Activated CD4-positive, alpha-beta T cell treated with anti-CD3 and anti-CD28 coated beads, Interleukin-10, Interleukin-2, amounts not matched to agents 100 ng/mL and 50 ng/mL, durations not matched to agents 16 hours and 8 hours (primary cell): ENCODE measurements around the gene GH1.
A peak's percentile ranks its signal among the peaks of the same experiment; 100 is the strongest.
"Not testable (repeated sequence)": the region's sequence is repeated elsewhere in the genome, so short reads cannot be mapped to it uniquely, and the experiment has no call there.

ENCODE experiments used
- DNase-seq: peaks from one replicate; pipeline ENCODE4 v3.0.0-alpha.2; 2020

The GH1 gene

GRCh38 chr17:63894021-63894420 is 24.6 kb downstream of the GH1 start:
- DNase-seq, result not testable (repeated sequence)

GRCh38 chr17:63892316-63893037 is 26.2 kb downstream of the GH1 start:
- DNase-seq, result not testable (repeated sequence)

DNA sequence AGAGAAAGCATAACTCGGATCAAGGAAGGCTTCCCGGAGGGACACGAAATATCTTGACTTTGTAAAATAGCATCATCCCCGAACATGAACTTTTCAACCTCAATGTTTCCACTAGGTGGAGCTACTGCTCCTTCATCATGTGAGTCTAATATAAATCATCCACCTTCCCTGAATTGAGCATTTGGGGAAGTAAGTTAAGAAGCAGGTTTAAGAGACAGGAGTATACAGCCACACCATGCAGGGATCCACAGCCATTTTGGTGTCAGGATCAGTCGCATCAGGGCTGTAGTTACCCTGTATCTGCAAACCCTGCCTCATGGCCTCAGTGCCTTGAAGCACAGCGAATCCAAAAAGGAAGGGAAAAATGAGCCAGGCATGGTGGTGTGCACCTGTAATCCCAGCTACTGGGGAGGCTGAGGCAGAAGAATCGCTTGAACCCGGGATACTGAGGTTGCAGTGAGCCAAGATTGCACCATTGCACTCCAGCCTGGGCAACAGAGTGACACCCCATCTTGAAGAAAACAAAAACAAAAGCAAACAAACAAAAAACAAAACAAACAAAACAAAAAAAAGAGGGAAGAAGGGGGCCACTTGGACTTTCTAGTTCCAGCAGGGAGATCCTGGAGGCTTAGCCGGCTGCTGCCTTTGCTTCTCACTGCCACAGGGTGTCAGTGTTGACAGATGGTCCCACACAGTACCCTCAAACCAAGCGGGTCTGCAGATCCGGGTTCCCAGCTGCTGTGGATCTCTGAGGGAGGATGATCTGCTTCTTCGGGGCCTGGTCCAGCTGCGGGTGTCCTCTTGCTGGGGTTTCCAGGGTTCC is 29.4 kb downstream of the GH1 start:
- peak; percentile 45 for DNase-seq

DNA sequence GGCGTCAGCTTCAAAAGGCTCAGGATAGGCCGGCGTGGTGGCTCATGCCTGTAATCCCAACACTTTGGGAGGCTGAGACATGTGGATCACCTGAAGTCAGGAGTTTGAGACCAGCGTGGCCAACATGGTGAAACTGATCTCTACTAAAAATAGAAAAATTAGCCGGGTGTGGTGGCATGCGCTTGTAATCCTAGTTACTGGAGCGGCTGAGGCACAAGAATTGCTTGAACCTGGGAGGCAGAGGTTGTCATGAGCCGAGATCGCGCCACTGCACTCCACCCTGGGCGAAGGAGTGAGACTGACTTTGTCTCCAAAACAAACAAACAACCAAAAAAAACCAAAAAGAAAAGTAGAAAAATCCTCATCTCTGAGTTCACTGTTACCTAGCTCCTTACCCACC is 33.5 kb downstream of the GH1 start:
- not testable (repeated sequence) for DNase-seq

DNA sequence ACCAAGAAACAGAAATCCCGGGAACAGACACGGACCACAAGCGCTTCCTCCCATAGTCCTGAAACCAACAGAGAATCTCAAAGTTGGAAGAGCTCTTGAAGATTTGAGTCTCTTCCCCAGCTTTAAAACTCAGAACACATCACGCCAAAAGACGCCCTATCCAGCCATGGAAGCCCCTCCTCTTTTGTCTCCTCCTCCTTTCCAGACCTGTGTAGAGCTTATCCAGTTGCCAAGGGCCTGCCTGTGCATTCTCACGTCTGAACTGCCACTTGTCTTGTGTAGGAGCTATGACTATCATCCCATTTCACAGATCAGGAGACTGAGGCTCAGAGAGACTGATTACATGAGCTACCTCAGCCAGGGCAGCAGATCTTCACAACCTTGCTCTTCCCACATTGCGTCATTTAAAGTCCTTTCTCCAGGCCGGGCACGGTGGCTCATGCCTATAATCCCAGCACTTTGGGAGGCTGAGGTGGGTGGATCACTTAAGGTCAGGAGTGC is 36.0 kb downstream of the GH1 start:
- DNase-seq, result not testable (repeated sequence)

- DNase-seq, result peak; percentile 62
These were observed 36.6 kb downstream of the GH1 start, which contains the start of gene GH2 for GRCh38 chr17:63881935-63882601. TSS of gene GH2 (minus strand) at chr17:63881944. CDS start at chr17:63881801, 143 bp downstream.

- DNase-seq, result not testable (repeated sequence)
These were observed 37.3 kb downstream of the GH1 start for GRCh38 chr17:63881337-63881736.

GRCh38 chr17:63880706-63881105 is 37.9 kb downstream of the GH1 start:
- no peak for DNase-seq

GRCh38 chr17:63878413-63878812 is 40.2 kb downstream of the GH1 start:
- DNase-seq, result not testable (repeated sequence)

GRCh38 chr17:63874693-63875092 is 43.9 kb downstream of the GH1 start:
- not testable (repeated sequence) for DNase-seq

- DNase-seq, result not testable (repeated sequence)
These were observed 44.5 kb downstream of the GH1 start for GRCh38 chr17:63874061-63874626.

DNA sequence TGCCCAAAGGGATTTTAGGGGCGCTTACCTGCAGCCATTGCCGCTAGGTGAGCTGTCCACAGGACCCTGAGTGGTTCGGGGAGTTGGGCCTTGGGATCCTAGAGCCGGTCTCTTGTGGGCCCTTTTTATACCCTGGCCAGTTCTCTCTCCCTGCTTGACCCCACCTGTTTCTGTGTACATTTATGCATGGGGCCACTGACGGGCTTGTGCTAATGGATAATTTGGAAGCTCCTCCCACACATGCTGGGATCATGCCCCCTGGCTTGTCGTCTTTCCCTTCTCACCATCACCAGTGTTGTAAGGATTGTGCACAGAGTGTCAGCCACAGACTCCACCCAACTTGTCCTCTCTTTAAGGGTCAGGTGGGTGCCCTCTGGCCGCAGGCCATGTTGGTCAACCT is 45.1 kb downstream of the GH1 start, which contains the start of gene CSH2:
Gene CSH2, minus strand, starts transcription at position 101 of the 400 bp plus-strand sequence. Its CDS starts 63 bp downstream, at position 38.
- not testable (repeated sequence) for DNase-seq

DNA sequence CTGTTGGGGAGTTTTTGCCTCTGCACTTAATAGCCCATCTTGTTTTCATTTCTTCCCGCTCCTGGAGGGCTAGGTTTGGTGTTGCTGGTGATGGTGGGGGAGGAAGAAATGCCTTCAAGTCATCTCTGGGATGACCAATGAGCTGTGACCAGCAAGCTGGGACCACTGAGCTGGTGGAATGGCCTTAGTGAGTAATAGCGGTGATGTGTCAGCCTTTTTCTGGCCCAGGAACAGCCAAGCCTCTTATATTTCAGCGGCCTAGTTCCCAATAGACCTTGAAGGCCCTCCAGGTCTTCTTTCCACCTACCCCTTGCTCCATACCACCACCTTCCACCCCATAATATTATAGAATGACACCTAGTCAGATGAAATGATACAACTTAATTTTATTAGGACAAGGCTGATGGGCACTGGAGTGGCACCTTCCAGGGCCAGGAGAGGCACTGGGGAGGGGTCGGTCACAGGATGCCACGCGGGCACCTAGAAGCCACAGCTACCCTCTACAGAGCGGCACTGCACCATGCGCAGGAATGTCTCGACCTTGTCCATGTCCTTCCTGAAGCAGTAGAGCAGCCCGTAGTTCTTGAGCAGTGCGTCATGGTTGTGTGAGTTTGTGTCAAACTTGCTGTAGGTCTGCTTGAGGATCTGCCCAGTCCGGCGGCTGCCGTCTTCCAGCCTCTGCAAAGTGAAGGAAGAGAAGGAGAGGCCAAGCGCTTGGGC is 46.8 kb downstream of the GH1 start:
- DNase-seq, result not testable (repeated sequence)

- DNase-seq, result not testable (repeated sequence)
These were observed 48.4 kb downstream of the GH1 start for GRCh38 chr17:63870292-63870665.

DNA sequence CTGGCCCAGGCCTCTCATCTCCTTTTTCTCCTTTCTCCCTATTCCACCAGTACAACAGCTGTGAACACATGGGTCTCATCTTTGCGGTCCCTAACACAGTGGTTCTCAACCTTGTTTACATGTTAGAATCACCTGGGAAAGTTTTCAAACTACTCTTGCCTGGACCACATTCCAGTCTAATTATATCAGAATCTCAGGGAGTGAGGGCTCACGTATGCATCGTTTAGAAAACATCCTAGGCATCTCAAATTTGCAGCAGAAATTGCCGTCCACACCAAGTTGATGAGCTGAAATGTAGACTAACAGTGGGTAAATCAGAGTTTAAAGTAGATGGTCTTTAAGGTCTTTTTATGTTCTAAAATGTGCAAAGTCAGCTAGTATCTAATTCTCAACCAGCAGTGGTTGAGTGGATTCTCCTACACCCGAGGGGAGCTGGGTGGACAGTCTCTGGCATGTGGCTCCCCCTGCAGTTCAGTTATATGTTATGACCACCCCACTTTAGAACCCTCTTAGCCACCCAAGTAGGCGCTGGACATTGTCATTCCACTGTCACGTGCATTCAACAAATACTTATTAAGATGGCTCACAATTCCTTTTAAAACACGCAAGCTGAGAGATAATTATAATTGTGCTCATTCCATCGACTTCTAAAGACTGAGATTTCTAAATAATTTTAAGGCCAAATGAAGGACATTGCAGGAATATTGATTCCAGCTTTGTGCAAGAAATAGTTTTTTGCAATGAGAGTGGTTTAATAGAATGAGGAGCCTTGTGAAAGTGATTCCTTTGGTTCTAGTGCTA is 48.9 kb downstream of the GH1 start:
- not testable (repeated sequence) for DNase-seq
